ENCODE data around the gene RPL10. TPM values are rescaled to one million over a fixed set of nuclear protein-coding genes. Genes with fewer than 3 reads are reported as not detected.

Gene RPL10
- total and polyA plus RNA-seq, 9 of the 15 experiments (the other 6 are each of a cell fraction or from before 2014, with no cell fraction given): 3,774 to 7,600 (median 5,014) TPM

DNA sequence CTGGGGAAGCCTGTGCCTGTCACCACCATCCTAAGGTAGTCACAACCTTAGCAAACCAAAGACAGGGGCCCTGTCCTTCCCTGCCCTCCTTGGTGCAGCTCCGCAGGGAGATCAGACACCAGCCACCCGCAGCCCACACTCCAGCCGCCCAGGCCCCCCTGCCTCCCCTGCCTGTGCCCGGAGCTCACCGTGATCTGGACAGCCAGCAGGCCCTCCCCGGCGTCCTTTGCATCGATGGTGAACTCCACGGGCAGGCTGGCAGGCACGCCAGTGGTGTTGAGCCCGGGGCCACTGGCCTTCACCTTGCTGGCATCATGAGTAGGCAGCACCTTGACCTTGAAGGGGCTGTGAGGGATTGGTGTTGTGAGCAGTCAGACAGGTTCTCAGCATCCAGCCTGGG, 40.2 kb upstream of the RPL10 start:
- WGBS (ENCODE audit: insufficient coverage, low coverage, missing lambda C conversion rate): no CpG with 5 or more reads among the region's 11 CpGs
- Histone ChIP-seq H4K20me1 (replicated peaks; ENCODE audit: control insufficient read depth, insufficient read depth, low read length) (no peaks in the 10 kb centered on the region), H3K9me1 (ENCODE audit: control insufficient read depth, insufficient read depth, low read length) (no peaks in the 10 kb centered on the region)

DNA sequence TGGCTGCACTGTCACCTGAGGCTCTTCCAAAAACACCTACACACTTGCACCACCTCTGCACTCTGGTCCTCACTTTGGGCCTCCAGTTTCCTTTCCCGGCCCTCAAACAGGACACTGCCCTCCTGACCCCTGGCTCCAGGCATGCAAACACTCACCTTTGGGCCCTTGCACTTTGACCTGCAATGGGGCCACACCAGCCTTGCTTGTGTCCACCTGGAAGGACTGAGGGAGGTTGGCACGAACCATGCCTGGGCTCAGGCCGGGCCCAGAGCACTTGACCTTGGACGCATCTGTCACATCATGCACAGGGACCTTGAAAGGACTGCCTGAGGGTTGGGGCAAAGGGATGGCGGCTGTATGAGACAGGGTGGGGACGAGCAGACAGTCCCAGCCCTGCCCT, 39.3 kb upstream of the RPL10 start:
- Histone ChIP-seq H3K4me2 (ENCODE audit: insufficient read depth, low read length) (no peak overlapping the region), H3K36me3 (ENCODE audit: control insufficient read depth, insufficient read depth, low read length) (peaks cover 94% of the 10 kb centered on the region; the same call in 2 of the 3 replicates), H3K27ac (ENCODE audit: extremely low read depth, low read depth, low read length) (no peak overlapping the region), H3K79me2 (ENCODE audit: control insufficient read depth, insufficient read depth, low read length) (no peaks in the 10 kb centered on the region), H3K9me1 (ENCODE audit: control insufficient read depth, insufficient read depth, low read length) (no peaks in the 10 kb centered on the region), H3K4me3 (no peak overlapping the region), H4K20me1 (replicated peaks; ENCODE audit: control insufficient read depth, insufficient read depth, low read length) (no peaks in the 10 kb centered on the region), H3K9ac (ENCODE audit: insufficient read depth in 1 of 2, low read depth in 2 of 2, low read length in 2 of 2) (peak overlapping the region in 1 of 2 experiments; percentile 48; a peak in 1 of 4 replicates), H2AFZ (ENCODE audit: low read depth, low read length) (no peak overlapping the region), H3K27me3 (ENCODE audit: control insufficient read depth in 2 of 2, insufficient read depth in 2 of 2, low read length in 2 of 2) (no peaks in the 10 kb centered on the region), H3K9me3 (replicated peaks; ENCODE audit: control insufficient read depth, insufficient read depth, low read depth, low read length) (no peaks in the 10 kb centered on the region), H3K4me1 (replicated peaks in 1 of 2; ENCODE audit: control insufficient read depth in 2 of 2, insufficient read depth in 2 of 2, low read length in 2 of 2) (peaks cover 0 to 19% of the 10 kb centered on the region in 2 experiments; a peak in 1 of 5 replicates)
- in situ Hi-C loops (cut with MboI) (no loop called here), intact Hi-C loops (cut with micrococcal nuclease) (no loop called here)
- 100% methylated on average over 6 of the region's 6 CpGs for WGBS (ENCODE audit: insufficient coverage, low coverage, missing lambda C conversion rate)
- TF ChIP-seq RBFOX2 (IDR thresholded peaks at IDR 0.05; ENCODE audit: low read depth, low read length) (peak; percentile 15), ZFX (CRISPR knock-in tag; IDR thresholded peaks at IDR 0.05) (no peak; the same call in 1 of the 2 replicates), SAFB2 (IDR thresholded peaks at IDR 0.05; ENCODE audit: borderline replicate concordance, low read depth, low read length, severe bottlenecking) (no peak), POLR2G (IDR thresholded peaks at IDR 0.05; ENCODE audit: low read depth, low read length) (peak; percentile 43)
- DNase-seq (ENCODE audit: extremely low read depth in 1 of 4, low spot score in 3 of 4) (no peak), ATAC-seq (no peak), FAIRE-seq (no peak)
- BruUV-seq (replicated peaks): no TSS peak
- ChIA-PET POLR2A (interaction anchor here (1.2 to 1.6 kb wide), 2 partner anchors 9 to 10 kb away, joined by 4 read pairs; no protein-coding TSS in a partner anchor), CTCF (ENCODE audit: low intra/inter-chr PET ratio) (no interaction called here)

More for the DNA sequence above, 40.2 kb upstream of the RPL10 start:
- Histone ChIP-seq H3K27ac (ENCODE audit: extremely low read depth, low read depth, low read length) (no peak overlapping the region), H3K4me1 (replicated peaks in 1 of 2; ENCODE audit: control insufficient read depth in 2 of 2, insufficient read depth in 2 of 2, low read length in 2 of 2) (peaks cover 0 to 25% of the 10 kb centered on the region in 2 experiments; a peak in 1 of 5 replicates), H3K27me3 (ENCODE audit: control insufficient read depth in 2 of 2, insufficient read depth in 2 of 2, low read length in 2 of 2) (no peaks in the 10 kb centered on the region), H3K4me2 (ENCODE audit: insufficient read depth, low read length) (no peak overlapping the region), H3K9me3 (replicated peaks; ENCODE audit: control insufficient read depth, insufficient read depth, low read depth, low read length) (no peaks in the 10 kb centered on the region), H2AFZ (ENCODE audit: low read depth, low read length) (no peak overlapping the region), H3K4me3 (no peak overlapping the region), H3K9ac (ENCODE audit: insufficient read depth in 1 of 2, low read depth in 2 of 2, low read length in 2 of 2) (no peak overlapping the region; a peak in 1 of 4 replicates), H3K79me2 (ENCODE audit: control insufficient read depth, insufficient read depth, low read length) (no peaks in the 10 kb centered on the region), H3K36me3 (ENCODE audit: control insufficient read depth, insufficient read depth, low read length) (peaks cover 98% of the 10 kb centered on the region; the same call in 2 of the 3 replicates)
- no TSS peak for BruUV-seq (replicated peaks)
- FAIRE-seq (no peak), DNase-seq (ENCODE audit: extremely low read depth in 1 of 4, low spot score in 3 of 4) (no peak), ATAC-seq (no peak)
- ChIA-PET POLR2A (interaction anchor here (0.6 to 1.6 kb wide), 4 partner anchors 9 to 20 kb away, joined by 3 to 4 read pairs (median 4); no protein-coding TSS in a partner anchor), CTCF (ENCODE audit: low intra/inter-chr PET ratio) (no interaction called here)
- TF ChIP-seq ZFP36 (IDR thresholded peaks at IDR 0.05; ENCODE audit: low read depth, low read length, partially characterized antibody) (no peak), RBM22 (IDR thresholded peaks at IDR 0.05; ENCODE audit: low read depth, low read length, poor library complexity, severe bottlenecking) (peak; percentile 12)
- intact Hi-C loops (cut with micrococcal nuclease): no loop called here
- in situ Hi-C loops (cut with MboI): no loop called here

All from K562 (cell line).